ENCODE measurements around the gene FLNB.
A peak's percentile ranks its signal among the peaks of the same experiment; 100 is the strongest.
"Not testable (repeated sequence)": the region's sequence is repeated elsewhere in the genome, so short reads cannot be mapped to it uniquely, and the experiment has no call there.

The FLNB gene

GRCh38 chr3:58055314-58055713 is 47.1 kb downstream of the FLNB start:
- DNase-seq = no peak

- not testable (repeated sequence) for DNase-seq
Measured at GRCh38 chr3:58055891-58056290, 47.7 kb downstream of the FLNB start.

GRCh38 chr3:58058361-58059263 is 50.4 kb downstream of the FLNB start:
- no peak for DNase-seq

DNA sequence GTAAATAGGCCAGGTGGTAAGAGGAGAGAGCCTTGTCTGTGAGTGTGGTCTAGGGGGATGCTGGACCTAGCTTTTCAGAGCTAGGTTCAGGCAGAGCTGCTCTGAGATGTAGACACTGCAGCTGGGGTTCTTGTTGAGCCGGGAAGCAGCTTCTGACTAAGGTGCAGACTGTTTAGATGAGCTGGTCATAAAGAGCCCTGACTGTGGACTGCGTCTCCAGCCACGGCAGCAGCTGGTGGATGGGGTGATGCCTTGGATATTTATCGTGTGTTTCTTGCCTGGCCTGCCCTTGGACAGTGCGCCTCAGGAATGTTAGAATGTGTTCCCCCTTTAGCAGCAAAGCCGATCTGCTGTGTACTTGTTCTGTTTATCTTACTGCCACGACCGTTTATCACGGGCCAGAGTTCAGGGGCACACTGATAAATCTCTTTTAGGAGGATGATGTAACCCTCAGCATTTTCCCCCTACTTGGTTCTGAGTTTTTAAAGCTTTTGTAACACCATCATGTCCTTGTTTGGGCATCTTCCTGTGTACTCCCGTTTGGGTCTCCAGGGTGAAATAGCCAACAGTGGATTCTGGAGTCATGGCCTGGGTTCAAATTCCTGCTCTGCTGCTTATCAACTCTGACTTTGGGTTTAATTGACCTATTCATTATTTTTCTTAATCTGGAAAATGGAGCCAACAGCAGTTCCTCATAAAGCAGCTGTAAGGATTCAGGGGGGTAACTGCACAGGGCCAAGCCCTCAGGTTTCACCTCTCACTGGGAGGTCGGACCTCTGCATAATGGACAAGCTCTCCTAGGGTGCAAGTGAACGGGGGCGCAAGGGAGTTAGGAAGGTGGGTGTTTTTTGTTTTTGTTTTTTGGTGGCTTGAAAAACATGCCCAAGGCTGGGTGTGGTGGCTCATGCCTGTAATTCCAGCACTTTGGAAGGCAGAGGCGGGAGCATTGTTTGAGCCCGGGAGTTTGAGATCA is 51.4 kb downstream of the FLNB start:
- no peak for DNase-seq

- DNase-seq = no peak
Measured at GRCh38 chr3:58062472-58062871, 54.2 kb downstream of the FLNB start.

- DNase-seq = no peak
Measured at GRCh38 chr3:58063022-58063815, 55.0 kb downstream of the FLNB start.

DNA sequence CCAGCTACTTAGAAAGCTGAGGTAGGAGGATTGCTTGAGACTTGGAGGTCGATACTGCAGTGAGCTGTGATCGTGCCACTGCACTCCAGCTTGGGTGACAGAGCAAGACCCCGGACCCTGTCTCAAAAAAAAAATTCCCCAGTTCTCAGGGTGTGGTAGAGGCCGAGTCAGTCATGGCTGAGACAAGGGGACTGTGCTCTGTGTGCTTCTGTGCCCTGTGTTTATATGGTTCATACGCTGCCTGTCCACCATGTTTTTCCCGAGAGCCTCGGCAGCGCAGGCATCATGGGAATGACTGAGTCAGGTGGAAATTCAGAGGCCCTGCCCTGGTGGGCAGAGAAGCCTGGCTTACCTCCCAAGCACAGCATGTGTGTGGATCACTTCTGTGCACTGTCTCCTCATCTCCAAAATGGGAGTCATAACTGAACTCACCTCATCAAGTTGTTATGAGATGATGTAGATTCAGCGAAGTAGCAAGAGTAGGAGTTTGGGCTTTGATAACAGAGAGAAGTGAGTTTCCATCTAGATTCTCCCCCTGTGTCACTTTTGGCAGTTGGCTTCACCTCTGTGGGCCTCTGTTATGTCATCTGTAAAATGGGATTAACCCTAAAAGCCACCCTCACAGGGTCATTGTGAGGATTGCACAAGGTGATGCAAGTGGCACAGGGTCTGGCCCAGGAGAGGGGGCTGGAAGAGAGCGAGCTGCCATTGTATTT is 56.9 kb downstream of the FLNB start:
- DNase-seq = no peak

DNA sequence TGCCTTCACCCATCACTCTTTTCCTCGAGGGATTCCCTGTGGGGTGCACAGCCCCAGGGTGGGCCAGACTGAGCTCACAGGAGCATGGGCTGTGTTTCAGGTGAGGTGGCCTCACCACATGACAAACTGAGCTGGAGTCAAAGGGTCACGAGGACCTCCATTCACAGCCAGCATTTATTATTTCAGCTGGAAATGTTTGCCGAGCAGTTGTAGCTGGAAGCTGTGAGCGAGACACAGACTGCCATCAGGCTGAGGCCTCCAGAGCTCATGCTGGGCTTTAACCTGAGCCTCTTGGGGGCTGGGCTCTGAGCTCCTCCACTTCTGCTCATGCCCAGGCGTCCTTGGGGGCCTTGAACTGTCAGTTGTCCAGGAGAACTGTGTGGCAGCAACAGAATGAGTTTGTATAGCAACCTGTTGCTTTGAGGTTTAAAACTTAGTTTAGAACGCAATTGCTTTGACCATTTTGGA is 57.5 kb downstream of the FLNB start:
- no peak for DNase-seq

DNA sequence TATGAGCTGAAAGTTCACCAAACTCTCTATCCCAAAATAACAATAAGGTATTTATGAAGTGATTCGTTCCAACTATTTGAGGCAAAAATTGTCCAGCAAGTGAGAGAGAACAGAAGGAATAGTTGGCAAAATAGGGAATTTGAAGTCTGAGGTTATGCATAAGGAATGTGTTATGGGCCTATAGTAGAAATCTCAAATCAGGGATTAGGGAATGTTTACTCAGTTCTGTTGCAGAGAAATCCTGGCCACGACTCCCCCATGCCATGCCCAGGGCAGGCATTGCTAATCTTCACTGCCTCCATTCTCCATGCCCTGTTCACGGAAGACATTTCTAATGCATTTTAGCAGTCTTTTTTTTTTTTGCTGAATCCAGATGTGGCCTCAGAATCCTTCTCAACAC is 58.6 kb downstream of the FLNB start:
- no peak for DNase-seq

DNA sequence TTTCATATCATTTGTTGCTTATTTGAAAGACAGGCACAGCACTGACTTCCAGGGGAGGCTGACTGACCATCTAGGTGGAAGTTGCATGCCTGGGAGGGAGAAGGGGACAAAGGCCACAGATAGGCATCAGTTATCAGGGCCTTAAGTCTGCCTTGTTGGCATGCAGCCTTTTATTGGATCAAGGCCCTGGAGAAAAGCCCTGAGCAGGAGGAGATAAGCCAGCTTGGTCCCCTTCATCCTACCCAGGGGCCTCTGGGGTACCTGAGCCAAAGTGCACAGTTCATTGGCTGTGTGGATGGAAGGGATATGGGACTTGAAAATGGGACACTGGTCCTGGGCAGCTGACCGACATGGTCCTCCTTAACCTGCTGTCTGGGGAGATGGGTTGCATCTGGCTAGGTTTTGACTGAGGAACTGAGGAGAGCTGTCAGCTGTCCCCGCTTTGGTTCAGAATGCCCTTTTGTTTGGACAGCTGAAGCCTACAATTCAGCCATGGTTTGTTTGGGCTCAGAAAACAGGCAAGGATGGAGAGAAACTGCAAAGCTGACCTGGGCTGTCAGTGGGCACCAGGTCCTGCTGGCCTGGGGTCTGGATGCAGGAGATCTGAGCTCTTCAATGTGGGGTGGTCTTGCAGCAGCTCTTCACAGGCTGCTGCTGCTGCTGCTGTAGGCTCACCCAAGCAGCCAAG is 60.0 kb downstream of the FLNB start:
- DNase-seq = no peak

DNA sequence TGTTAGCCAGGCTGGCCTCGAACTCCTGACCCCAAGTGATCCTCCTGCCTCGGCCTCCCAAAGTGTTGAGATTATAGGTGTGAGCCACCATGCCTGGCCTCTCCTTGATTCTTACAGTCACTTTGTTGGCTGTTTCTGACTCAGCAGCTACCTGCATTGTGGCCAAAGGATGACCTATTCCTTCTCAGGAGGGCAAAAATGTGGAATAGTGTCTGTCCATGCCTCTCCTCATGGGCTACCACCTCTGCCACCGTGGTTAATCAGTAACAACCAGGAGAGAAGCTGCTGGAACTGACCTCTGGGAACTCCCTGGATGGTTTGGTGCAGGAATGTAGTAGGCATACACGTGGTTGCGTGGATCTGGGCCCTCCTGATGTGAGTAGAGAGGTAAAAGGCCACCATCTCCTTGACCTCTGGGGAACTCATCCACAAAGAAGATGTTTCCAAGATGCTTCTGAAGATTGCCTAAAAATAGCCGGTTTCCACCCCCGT is 63.3 kb downstream of the FLNB start:
- no peak for DNase-seq

DNA sequence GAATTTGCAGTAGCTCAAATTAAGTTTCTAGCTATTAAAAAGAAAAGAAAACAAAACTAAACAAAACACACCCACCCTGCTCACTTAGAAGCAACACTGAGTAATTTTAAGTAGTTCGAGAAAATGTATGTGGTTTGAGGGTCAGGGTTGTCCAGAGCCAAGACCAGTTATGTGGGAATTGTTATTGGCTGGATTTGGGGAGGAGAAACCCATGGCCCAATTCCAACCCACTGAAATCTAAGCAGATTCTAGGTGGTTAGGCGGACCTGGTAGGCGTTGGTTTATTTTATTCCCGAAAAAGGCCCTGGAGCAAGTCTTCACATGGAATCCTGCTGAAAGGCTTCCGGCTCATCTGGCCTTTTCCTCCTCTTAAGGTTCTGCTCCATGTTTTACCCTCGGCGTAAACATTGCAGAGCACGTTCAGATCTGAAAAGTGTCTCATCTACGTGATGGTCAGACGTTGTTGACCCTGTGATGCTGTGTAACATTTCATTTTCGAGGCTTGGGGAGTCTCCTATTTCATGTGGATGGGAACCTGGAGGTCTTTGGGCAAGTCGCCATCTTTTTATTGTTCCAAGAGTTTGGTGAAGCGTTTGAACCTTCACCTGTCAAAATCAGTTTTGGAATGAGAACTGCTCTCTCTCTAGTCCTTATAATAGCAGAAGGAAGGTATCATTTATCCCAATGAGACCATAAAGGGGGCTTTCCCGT is 64.0 kb downstream of the FLNB start:
- no peak for DNase-seq

GRCh38 chr3:58072763-58073130 is 64.5 kb downstream of the FLNB start:
- no peak for DNase-seq

DNA sequence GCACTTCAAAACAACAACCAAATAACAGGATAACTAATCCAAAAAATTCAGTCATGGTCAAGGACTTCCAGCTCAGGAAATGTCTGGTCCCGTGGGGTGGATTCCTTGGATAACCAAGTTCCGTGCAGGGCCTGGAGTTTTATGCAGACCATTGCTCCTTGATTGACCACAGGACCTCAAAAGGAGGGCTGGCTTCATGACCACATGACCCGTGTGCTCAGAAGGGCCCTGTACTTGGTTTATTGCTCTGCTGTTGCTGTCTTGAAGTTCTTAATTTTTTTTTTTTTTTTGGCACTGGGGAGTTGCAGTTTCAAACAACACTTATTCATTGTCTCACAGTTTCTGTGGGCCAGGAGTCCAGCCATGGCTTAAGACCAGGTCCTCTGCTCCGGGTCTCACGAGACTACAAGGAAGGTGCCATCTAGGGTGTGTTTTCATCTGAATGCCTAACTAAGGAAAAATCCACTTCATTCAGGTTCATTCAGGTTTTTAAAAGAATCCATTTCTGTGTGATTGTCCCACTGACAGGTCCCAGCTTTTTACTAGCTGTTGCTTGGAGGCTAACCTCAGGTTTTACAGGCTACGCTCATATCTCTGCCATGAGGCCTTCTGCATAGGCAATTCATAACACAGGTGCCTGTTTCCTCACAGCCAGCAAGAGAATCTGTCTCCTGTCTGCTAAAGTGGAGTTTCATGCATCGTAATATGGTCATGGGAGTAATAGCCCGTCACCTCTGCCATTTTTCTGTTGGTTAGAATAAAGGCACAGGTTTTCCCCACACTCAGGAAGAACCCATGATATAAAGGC is 65.3 kb downstream of the FLNB start:
- no peak for DNase-seq

DNA sequence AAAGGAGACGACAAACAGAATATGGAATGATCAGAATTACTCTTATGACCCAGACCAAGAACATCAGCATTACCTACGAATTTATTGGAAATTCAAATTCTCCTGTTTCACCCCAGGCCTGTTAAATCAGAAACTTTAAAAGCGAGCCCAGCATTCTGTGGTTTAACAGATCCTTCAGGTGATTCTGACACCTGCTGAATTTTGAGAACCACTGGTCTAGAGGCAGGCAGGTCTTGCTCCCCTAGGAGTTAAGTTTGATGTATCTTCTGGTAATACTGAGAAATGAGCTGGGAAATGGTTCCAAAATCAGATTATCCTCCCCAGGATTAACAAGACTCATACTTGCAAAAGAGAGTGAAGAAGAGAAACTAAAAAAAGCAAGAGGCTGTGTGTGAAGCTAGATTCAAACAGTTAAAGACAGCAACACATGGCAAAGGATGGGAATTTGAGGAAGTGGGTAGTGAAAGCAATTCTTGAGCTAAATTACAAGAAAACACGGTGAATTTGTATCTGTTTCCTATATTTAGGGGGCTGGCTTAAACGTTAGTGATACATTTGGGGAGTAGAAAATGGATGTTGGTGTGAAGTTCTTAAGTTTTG is 66.0 kb downstream of the FLNB start:
- DNase-seq = no peak

DNA sequence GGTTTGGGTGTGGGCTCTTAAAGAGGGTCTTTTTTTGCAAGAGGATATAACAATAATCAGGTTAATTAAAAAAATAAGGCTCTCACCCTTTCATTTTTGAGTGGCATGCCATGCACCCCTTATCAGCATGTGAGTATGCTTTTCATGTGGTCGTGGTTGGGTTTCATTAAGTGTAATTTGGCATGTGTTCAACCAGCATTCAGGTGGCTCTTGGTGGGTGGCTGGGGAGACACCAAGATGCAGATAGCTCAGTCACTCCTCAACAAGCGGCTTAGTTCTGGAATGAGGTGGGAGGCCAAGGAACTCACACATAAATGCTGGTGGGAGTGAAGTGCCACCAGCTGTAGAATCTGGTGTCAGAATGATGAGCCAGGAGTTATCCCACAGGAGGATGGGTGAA is 66.8 kb downstream of the FLNB start:
- DNase-seq = peak; percentile 6

DNA sequence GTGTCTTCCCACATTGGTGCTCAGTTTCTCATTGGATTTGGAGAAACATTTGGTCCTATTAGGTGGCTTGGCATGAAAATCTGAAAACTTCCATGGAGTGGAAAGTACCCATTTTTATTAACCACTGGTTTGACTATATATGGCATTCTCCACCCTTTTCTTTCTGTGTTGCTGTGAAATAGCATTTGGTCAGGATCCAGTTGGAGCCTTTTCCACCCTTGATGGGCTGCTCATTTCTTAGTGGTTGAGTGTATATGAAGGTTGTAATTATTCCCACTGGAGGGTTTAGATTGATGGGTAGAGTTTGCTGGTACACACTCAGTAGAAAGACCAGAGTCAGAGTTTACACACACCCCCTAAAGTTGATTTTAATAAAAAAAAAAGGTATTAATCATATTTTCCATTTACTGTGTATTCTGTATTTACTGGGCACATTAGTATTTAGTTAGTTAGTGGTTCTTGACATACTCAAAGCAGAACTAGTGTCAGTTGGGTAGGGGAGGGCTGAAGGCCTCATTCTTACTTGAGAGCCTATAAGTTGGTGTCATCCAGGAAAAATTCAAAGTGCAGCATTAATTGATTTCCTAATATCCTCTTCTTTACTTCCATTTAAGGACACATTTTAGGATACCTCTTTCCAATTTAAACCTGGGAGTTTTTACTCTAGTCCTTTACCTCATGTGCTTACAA is 69.5 kb downstream of the FLNB start:
- no peak for DNase-seq

DNA sequence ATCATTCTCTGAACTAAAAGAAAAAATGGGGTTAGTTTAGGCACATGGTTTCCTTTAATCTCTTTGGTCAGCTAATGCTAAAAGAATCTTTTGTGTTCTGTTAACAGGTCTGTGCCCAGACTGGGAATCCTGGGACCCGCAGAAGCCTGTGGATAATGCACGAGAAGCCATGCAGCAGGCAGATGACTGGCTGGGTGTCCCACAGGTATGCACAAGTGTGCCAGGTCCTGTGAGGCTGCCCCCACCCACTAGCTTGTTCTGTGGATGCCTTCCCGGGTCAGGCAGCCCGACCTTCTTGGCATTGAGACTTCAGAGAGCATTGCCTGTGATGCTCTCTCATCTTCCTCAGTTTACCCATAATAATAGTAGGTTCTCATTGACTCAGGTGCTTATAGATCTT is 70.4 kb downstream of the FLNB start:
- DNase-seq = no peak

DNA sequence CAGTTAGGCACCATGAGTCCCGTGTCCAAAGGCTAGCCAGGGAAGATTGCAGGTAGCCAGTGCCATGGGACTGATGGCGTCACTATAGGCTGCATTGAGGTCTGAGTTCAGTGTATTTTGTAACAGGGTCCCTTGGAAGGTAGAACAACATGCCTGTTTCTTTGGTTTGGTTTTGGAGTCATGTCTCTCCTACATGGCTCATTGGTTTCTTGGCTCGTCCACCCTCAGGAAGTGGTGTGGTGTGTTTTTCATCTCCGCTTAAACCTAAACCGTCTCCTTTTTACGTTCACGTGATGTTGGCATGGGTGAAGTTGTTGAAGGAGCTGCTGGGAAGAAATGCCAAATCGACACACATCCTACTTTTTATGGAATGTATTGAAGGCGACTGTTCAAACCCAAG is 71.6 kb downstream of the FLNB start:
- DNase-seq = no peak
